Measurements from ENCODE around the gene LRRC74A. TPM values are rescaled to one million over a fixed set of nuclear protein-coding genes. Genes with fewer than 3 reads are reported as not detected.

Gene LRRC74A
- total RNA-seq, 1 experiment from 2014 or later: not detected

- Mint-ChIP-seq H3K27ac (peak overlapping the region; percentile 53 to 87 (median 74); a peak in 4 of 7 replicates), H3K9me3 (no peaks in the 10 kb centered on the region; a peak in 1 of 5 replicates), H3K4me1 (peaks cover 17 to 18% of the 10 kb centered on the region in 2 experiments), H3K4me3 (peak overlapping the region; percentile 88 to 93), H3K27me3 (ENCODE audit: low read depth) (no peaks in the 10 kb centered on the region), H3K36me3 (ENCODE audit: insufficient read depth in 1 of 3, low read depth in 3 of 3) (peaks cover 13 to 27% (median 20%) of the 10 kb centered on the region in 3 experiments; a peak in 6 of 7 replicates)
- H4K8ac ChIP-seq (replicated peaks; ENCODE audit: insufficient read length, low read depth, low read length): no peak overlapping the region
- H3T11ph ChIP-seq (ENCODE audit: low read length): no peak overlapping the region
- H3K23me2 ChIP-seq (ENCODE audit: insufficient read length, low read depth, low read length, poor library complexity, severe bottlenecking): peaks cover 10% of the 10 kb centered on the region
- no peak overlapping the region for H2BK5ac ChIP-seq (ENCODE audit: insufficient read length, low read length)
- no CpG with 5 or more reads among the region's 20 CpGs for WGBS (ENCODE audit: extremely low coverage, insufficient read length, low lambda C conversion rate)
- peaks cover 4% of the 10 kb centered on the region; the same call in 1 of the 2 replicates for H3K4me1 ChIP-seq (ENCODE audit: insufficient read depth, low read length)
- no peak overlapping the region for H2BK15ac ChIP-seq (ENCODE audit: low read depth, low read length)
- H4K91ac ChIP-seq (ENCODE audit: insufficient read length, low read depth, low read length): no peak overlapping the region
- no peaks in the 10 kb centered on the region for H3K9me3 ChIP-seq (ENCODE audit: control insufficient read depth, low read depth, low read length)
- peak overlapping the region; percentile 38; the same call in 1 of the 2 replicates for H3K14ac ChIP-seq (ENCODE audit: insufficient read depth, low read length)
- no peak for DNase-seq
- no peak overlapping the region for H3K27ac ChIP-seq (ENCODE audit: insufficient read length, low read depth, low read length)
- peak overlapping the region; percentile 92 for H3K4me2 ChIP-seq (ENCODE audit: insufficient read depth, insufficient read length, low read length)
- no peak overlapping the region for H4K5ac ChIP-seq (ENCODE audit: insufficient read length, low read depth, low read length)
- no peak overlapping the region for H3K4ac ChIP-seq (ENCODE audit: low read depth, low read length)
- H3K56ac ChIP-seq (ENCODE audit: insufficient read length, low read depth, low read length): no peak overlapping the region
- H3K23ac ChIP-seq (ENCODE audit: insufficient read length, low read depth, low read length): no peak overlapping the region
- H2BK120ac ChIP-seq (ENCODE audit: low read depth, low read length, poor library complexity, severe bottlenecking): no peak overlapping the region
- H3K79me1 ChIP-seq (ENCODE audit: insufficient read depth, low read depth, low read length, poor library complexity, severe bottlenecking): no peaks in the 10 kb centered on the region
- peak overlapping the region; percentile 11 for H3K18ac ChIP-seq (ENCODE audit: insufficient read length, low read depth, low read length)
- no peaks in the 10 kb centered on the region for H4K20me1 ChIP-seq (ENCODE audit: control insufficient read depth, insufficient read depth, insufficient read length)
- peak overlapping the region; percentile 49 for H3K9ac ChIP-seq (ENCODE audit: extremely low read depth, insufficient read length, low read length)
- no peak overlapping the region for H2BK12ac ChIP-seq (ENCODE audit: insufficient read length, low read depth, low read length)
- no peaks in the 10 kb centered on the region for H3K79me2 ChIP-seq (ENCODE audit: insufficient read depth, low read length)
- no peak overlapping the region for H2BK20ac ChIP-seq (ENCODE audit: low read depth, low read length, poor library complexity, severe bottlenecking)
- no peak overlapping the region for H2AFZ ChIP-seq (ENCODE audit: low read length)
- no peak overlapping the region for H2AK5ac ChIP-seq (ENCODE audit: insufficient read length, low read length)
- no peaks in the 10 kb centered on the region for H3K27me3 ChIP-seq (ENCODE audit: insufficient read depth, low read length)
- no peak for TF ChIP-seq CTCF (conservative IDR thresholded peaks at IDR 0.05)
These were observed 14.2 kb upstream of the LRRC74A start for GRCh38 chr14:76812093-76812421.

All from H9 (cell line).